ENCODE measurements around the gene PDIA4. TPM values are rescaled to one million over a fixed set of nuclear protein-coding genes. Genes with fewer than 3 reads are reported as not detected.
"Not testable (repeated sequence)": the region's sequence is repeated elsewhere in the genome, so short reads cannot be mapped to it uniquely, and the experiment has no call there.

The PDIA4 gene
- polyA plus RNA-seq, 3 donors, result 183 to 201 (median 197) TPM

DNA sequence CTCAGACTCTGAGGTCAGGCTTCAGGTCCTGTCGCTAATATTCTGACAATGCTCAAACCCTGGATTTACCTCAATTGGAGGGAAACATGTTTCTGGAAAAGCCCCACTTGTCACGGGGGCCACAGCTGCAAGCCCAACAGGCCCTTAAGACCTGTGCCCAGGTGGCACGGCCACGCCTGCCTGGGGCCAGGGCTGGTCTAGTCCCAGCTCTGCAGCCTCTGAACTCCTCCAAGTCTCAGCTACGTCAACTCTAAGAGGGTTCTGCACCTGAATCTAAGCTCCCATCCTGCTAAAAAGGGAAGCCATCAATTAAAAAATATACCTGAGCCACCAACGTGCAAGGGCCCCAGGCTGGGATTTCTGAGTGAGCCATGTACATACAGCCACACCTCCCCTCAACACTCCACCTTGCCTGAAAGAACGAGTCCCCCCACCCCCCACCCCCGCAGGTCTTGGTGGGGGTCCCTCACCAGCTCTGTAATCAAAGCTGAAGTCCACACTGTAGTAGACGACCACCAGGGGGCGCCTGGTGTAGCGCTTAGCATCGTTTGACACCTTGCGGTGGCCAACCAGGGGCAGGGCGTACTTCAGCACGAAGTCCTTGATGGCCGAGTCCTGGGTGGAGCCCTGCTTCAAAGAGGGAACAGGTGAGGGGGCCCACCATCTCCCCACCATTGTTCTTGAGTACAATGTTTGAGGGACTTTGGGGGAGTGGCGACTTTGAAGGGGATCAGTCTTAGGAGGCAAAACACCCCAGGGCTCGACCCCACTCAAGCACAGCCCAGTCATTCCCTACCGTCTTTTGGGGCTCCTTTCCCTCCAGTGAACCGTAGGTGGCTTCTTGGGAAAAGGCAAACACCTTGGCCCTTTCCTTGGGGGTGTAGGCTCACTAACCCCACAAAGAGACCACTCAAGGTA is 22.6 kb downstream of the PDIA4 start:
- DNase-seq, result peak; percentile 69

DNA sequence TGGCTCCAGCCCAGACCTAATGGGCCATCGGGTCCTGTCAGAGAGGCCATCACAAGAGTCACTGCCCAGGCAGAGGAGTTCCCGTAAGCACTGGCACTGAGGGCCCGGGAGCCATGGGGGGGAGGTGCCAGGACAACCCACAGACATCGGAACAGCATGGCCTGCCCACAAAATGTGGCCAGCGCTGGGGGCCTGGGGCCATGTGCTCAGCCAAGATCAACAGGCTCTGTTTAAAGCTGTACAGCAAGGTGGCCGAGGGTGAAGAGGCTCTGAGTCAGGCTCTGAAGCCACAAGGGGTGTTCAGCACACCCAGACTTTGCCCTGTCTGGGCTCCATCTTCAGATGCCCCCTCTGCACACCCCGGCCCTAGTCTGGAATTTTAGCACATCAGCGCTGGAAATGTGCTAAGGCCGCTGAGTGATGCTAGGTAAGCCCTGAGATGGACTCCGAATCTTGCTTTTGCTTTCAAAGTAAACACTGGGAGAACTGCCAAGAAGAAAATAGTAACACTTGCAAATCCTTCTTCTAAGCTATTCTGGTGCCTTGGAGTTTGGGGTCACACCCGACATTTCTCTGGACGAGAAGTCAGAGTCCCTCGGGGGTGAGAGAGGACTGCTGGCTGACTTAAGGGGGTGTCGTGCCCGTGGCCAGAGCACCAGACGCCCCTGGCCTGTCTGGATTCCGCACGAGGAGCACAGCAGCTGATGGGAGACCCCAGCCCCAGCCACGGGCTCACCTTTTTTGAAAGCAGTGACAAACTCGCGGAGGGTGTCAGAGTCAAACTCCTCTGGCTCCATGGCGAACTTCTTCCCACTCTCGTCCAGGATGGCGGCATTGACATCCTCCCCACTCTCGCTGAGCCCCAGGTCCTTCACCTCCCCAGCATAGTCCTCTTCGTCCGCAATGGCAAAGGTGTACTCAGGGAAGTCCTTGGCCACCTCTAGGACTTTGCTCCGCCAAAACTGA is 23.6 kb downstream of the PDIA4 start:
- no peak for DNase-seq

DNA sequence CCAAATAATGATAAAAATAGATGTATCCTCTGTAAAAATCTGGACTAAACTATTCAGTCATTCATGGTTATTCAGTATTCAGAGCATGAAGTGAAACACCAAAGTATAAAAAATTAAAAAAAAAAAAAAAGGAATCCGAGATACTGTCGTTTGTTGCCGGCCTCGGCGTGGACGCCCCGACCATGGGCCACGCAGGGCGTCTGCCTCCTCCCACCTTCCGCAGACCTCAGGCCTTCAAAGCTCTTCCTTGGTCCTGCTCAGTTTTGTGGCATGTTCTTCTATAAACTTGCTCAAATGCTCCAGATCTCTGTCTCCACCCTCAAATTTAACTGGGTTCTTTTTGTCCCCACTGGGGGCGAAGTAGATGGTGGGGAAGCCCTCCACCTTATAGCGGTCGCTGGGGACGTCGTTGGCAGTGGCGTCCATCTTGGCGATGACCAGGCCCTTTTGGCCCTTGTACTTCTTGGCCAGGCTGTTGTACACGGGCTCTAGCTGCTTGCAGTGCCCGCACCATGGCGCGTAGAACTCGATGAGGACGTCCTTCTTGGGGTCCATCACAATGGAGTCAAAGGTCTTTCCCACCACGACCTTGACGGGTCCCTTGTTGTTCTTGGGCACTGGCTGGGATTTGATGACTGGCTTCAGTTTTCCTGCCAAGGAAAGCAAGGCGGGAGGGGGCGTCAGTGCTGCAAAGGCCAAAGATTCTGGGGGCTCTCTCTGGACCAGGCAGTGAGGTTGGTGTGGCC is 24.6 kb downstream of the PDIA4 start:
- no peak for DNase-seq

- no peak for DNase-seq
Observed at GRCh38 chr7:149003018-149003417, 25.3 kb downstream of the PDIA4 start.

- DNase-seq, result no peak
Observed at GRCh38 chr7:149002604-149003003, 25.7 kb downstream of the PDIA4 start.

DNA sequence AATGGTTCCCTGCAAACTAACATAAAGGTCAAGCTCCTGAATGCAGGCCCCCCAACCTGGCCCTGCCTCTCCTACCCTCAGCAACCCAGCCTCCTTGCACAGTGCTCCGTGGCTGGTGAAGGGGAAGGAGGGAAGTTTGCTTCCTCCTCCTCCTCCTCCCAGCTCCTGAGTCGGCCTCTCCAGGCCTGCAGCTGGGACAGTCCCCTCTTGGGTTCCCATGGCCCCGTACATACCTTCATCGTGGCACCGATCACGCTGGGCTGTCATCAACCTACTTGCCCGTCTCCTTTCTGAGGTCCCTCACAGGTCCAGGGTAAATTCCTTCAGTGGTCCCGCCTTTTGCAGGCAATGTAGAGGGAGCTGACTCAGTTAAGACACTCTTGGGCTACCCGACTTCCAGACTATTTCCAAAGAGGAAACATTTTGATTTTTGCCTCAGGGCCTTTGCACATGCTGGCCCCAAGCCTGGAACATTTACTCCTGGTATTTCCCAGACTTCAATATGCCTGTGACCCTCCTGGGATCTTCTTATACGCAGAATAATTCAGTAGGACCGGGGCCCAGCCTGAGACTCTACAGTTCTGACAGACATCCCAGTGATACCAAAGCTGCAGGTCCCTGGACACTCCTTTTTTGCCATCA is 26.8 kb downstream of the PDIA4 start:
- DNase-seq, result no peak

- no peak for DNase-seq
Observed at GRCh38 chr7:149000961-149001360, 27.3 kb downstream of the PDIA4 start.

GRCh38 chr7:148999192-148999591 is 29.1 kb downstream of the PDIA4 start:
- no peak for DNase-seq

DNA sequence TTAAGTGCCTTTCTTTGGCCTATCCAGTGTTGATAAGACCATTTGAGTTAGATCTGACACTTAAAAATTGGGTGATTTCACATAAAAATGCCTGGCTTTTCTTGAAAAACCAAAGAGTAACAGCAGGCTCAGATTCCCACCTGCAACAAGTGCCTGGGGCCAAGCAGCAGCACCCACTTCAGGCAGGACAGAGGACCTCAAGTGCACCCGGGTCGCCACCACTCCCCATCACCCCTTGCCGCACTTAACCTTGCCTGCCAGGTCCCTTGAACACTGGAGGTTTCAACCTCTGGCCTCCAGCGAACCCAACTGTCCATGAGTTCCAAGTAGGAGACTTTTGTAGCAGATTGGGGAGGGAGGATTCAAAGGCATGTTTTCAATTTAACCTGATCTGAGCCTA is 30.8 kb downstream of the PDIA4 start:
- DNase-seq, result no peak

- DNase-seq, result no peak
Observed at GRCh38 chr7:148994576-148994975, 33.7 kb downstream of the PDIA4 start.

- DNase-seq, result no peak
Observed at GRCh38 chr7:148993193-148993592, 35.1 kb downstream of the PDIA4 start.

DNA sequence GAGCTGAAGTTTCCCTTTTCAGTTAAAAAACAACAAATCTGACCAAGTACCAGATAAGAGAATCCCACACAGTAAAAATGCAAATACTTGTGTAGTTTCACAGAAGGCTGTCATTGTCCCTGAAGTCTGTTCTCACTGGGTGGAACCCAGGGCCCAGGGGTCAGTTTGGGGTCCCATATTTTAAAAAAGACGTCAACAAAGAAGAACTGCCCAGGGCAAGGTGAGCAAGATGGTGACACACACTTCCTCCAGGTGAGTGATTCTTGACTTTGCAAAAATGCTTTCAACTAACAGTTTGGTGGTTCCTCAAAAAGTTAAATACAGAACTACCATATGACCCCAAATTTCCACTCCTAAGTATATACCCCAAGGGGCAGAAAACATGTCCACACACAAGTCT is 36.8 kb downstream of the PDIA4 start:
- DNase-seq, result no peak

GRCh38 chr7:148987751-148988512 is 40.4 kb downstream of the PDIA4 start:
- DNase-seq, result no peak

GRCh38 chr7:148987010-148987750 is 41.1 kb downstream of the PDIA4 start:
- DNase-seq, result peak; percentile 89

DNA sequence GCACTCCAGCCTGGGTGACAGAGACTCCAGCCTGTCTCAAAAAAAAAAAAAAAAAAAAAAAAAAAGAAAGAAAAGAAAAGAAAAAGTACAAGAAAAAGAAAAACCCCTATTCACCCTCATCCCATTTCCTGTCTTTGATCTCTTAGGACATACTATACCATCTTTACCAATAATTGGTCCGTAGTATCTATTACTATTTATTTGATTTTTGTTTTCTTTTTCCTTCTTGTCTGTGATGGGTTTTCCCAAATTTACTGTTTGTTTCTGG is 41.6 kb downstream of the PDIA4 start:
- DNase-seq, result no peak

GRCh38 chr7:148983200-148984146 is 44.8 kb downstream of the PDIA4 start:
- peak; percentile 84 for DNase-seq

DNA sequence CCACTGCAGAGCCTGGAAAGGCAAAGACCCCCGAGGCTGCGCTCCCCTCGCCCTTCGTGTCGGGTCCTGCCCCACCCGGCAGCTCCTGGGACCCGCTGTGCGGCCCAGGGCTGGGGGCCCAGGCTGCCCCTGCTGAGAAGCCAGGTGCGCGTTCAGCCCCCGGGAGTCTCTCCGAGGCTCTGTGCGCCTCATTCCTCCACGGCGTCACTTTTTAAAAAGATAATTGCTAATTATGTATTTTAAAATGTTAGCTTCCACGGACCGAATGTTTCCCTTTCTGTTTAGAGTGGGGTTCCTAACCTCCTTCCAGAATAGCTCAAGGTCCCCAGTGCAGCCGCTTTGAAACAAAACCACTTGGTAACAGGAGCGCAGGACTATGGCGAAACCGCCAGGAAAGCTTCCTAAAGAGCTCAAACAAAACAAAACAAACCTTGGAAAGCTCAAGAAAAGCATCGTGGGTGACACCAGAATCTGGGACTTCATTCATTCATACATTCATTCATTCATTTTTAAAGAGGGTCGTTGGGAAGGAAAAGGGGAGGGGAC is 45.6 kb downstream of the PDIA4 start:
- no peak for DNase-seq

GRCh38 chr7:148979827-148980226 is 48.5 kb downstream of the PDIA4 start:
- no peak for DNase-seq

- DNase-seq, result not testable (repeated sequence)
Observed at GRCh38 chr7:148979072-148979471, 49.2 kb downstream of the PDIA4 start.

All from renal pelvis (tissue), 4 donors.